ENCODE results near the gene PTPRN2.

PTPRN2 gene

GRCh38 chr7:158584407-158584806 lies 3.2 kb downstream of the PTPRN2 start:
- no peak for DNase-seq (ENCODE audit: extremely low read depth, low read depth)
- TF ChIP-seq CTCF (IDR thresholded peaks at IDR 0.05; ENCODE audit: low read depth, low read length) = no peak

- TF ChIP-seq CTCF (IDR thresholded peaks at IDR 0.05; ENCODE audit: low read depth, low read length) = no peak
- DNase-seq (ENCODE audit: extremely low read depth, low read depth) = no peak
These were observed 3.8 kb downstream of the PTPRN2 start for GRCh38 chr7:158583810-158584209.

GRCh38 chr7:158583143-158583542 lies 4.5 kb downstream of the PTPRN2 start:
- no peak for DNase-seq (ENCODE audit: extremely low read depth, low read depth)
- no peak for TF ChIP-seq CTCF (IDR thresholded peaks at IDR 0.05; ENCODE audit: low read depth, low read length)

- DNase-seq (ENCODE audit: extremely low read depth, low read depth) = no peak
- TF ChIP-seq CTCF (IDR thresholded peaks at IDR 0.05; ENCODE audit: low read depth, low read length) = no peak
These were observed 5.5 kb downstream of the PTPRN2 start for GRCh38 chr7:158582089-158582456.

- TF ChIP-seq CTCF (IDR thresholded peaks at IDR 0.05; ENCODE audit: low read depth, low read length) = no peak
- DNase-seq (ENCODE audit: extremely low read depth, low read depth) = no peak
These were observed 6.1 kb downstream of the PTPRN2 start for GRCh38 chr7:158581440-158582088.

GRCh38 chr7:158579662-158580646 lies 7.7 kb downstream of the PTPRN2 start:
- no peak for TF ChIP-seq CTCF (IDR thresholded peaks at IDR 0.05; ENCODE audit: low read depth, low read length)
- no peak for DNase-seq (ENCODE audit: extremely low read depth, low read depth)

Data from AG09319 (cell line).